ENCODE results near the gene CYSTM1.

CYSTM1 gene

GRCh38 chr5:140261403-140262171, 86.6 kb downstream of the CYSTM1 start:
- DNase-seq: no peak

DNA sequence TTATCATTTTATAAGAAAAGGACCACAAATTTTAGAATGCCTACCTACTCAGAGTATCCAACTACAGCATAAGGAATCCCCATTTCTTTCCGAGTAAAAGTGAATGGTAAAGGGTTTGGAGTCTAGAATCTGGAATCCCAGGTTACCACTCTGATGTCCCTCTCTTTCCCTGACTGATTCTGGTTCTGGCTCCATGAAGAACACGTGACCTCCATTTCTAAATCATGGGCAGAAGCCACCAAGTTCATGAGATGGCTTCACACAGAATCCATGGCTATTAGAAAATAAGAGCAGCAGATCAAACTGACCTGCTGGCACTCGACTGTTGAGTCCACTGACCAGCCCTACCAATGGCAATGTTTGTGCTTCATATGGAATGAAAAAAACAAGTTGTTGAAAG, 87.2 kb downstream of the CYSTM1 start:
- DNase-seq: no peak

GRCh38 chr5:140262839-140263238, 87.9 kb downstream of the CYSTM1 start:
- DNase-seq: no peak

- DNase-seq: no peak
Observed at GRCh38 chr5:140265845-140266244, 90.9 kb downstream of the CYSTM1 start.

DNA sequence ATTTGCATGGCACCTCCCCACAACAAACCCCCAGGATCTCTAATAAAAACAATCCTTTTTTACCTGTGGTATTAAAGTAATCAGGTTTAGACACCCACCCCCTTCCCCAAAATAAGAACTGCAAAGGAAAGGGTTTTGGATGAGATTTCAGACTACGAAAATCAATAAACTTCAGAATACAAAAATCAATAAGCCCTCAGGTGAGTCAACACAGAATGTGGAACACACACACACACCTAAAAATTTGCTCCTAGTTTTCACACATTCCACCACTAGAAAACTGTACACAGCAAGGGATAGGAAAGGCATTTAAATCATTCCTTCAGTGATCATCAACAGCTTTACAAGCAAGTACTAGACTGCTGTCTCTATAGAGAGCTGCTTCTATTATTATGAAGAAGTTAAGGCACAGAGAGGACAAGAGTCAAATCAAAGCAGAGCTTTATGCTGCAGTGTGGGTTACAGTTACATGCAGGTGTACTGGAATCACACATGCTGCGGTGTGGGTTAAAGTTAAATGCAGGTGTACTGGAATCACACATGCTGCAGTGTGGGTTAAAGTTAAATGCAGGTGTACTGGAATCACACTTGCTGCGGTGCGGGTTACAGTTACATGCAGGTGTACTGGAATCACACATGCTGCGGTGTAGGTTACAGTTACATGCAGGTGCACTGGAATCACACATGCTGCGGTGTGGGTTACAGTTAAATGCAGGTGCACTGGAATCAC, 91.6 kb downstream of the CYSTM1 start:
- DNase-seq: no peak

DNA sequence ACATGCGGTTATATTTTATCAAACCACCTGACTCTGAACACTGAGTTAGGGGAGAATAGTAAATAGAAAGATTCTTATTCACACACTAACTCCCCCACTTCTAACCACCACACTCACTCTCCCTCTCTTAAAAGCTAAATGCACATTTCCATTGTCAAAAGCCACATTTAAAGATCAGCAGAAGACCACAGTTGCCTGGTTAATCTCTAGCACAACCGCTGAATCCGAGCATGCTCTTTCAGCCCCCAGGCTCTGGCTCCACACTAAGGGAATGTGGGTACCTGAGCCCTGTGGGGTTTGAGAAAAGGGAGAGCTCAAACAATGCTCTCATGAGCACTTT, 92.2 kb downstream of the CYSTM1 start:
- DNase-seq: no peak

- DNase-seq: no peak
Observed at GRCh38 chr5:140267559-140268018, 92.6 kb downstream of the CYSTM1 start.

GRCh38 chr5:140270008-140270407, 95.0 kb downstream of the CYSTM1 start:
- no peak for DNase-seq

DNA sequence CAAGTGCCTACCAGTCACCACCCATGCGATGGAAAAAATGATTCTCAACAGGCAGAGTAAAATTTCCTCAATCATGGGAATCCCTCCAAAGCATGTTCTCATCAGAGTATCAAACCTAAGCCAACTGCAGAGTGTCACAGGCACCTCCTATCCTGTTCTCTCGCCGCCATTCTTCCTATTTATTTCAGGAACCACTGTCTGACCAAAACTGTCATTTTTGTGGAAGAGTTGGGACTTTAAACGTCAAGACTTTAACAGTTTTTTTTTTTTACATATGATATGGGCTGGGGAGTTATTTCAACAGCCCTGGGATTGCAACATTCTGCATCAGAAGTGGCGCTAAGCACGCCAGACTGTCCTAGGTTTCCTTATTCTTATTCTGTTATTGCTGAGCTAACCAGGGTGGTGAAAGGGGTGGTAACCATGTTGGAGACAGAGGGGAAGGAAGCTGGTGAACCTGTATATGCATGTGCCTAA, 98.5 kb downstream of the CYSTM1 start:
- DNase-seq: no peak

DNA sequence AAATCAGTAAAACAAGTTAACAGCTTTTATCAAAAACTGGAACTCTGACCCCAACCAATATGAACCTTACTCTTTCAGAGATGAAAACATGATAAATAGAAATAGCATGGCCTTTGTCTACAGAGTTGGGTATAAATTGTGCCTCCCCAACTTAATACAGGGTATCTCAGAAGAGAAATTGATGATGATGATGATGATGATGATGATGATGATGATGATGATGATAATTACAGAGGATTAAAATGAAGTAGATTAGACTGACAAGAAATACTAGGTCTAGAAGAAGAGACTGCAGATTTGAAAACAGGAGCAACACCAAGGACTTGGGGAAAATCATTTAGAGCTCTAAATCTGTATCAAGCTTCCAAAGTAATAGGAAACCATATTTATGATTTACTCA, 100.8 kb downstream of the CYSTM1 start:
- no peak for DNase-seq

- DNase-seq: no peak
Observed at GRCh38 chr5:140282266-140282665, 107.3 kb downstream of the CYSTM1 start.

DNA sequence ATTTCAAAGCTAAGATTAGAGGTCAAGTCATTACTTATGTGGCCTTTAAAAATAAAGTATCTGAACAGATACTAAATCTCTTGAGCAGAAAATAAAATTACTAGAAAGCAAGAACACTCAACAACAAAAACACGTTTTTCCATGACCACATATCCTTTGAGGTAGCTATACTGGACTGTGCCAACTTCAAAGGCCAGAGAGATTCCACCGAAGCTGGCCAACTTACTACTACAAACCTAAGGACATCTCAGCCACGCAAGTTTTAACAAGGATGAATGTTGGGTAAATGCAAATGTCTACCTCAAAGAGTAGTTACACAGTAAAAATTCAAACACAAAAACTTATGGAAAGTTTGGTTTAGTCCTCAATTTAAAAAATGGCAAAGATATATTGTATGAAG, 109.0 kb downstream of the CYSTM1 start:
- no peak for DNase-seq

GRCh38 chr5:140286424-140286823, 111.4 kb downstream of the CYSTM1 start:
- no peak for DNase-seq

GRCh38 chr5:140287801-140288521, 113.0 kb downstream of the CYSTM1 start:
- DNase-seq: no peak

DNA sequence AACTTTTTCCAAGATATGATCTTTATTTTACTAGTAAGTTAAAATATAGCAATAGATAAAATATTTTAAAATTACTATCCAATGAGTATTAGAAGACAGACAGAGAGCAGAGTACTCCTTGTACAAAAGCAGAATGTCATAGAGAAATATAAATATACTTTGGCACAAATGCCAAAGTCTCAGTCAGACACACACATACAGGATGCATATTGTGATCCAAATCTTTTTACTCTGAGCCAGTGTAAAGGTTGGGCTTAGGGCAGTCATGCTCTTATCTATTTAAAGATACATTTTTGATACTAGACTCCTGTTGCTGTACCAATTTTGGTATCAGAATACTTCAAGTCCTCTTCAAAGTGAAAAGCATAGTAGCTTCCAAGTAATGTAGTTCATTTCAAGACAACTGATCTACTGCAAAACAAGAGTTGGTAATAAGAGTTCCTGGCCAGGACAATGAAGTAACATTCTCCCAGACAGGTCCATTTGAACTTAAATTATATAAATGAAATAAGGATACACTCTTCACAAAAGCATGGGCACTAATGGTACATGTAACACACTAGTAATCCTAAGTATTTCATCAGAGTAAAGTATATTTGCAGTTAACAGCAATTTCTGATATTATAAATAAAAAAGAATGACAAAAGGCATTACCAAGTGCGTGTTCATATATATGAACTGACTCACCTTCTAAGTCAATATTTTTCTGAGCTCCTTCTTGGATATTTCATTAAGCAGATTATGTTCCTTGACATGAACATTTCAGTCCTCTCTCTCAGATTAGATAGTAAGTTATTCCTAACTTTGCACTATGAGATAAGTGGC, 117.4 kb downstream of the CYSTM1 start:
- DNase-seq: no peak
